Heart right ventricle (tissue), 16 donors: ENCODE data around the gene CCDC197. TPM values are rescaled to one million over a fixed set of nuclear protein-coding genes. Genes with fewer than 3 reads are reported as not detected.

ENCODE experiments used
- ATAC-seq, 8 donors: fragments of 200-7000 bp; cut with Tn5 transposase; one replicate each; pipeline ENCODE4 v1.9.1; 2020; ENCODE audit warnings: mild to moderate bottlenecking in 8 of 8, moderate library complexity in 8 of 8, moderate number of reproducible peaks in 1 of 8
- DNase-seq, 2 donors: peaks; one replicate each; pipeline ENCODE4 v3.0.0-alpha.2; 2020
- H3K27ac ChIP-seq, 10 donors: fragments of 200-600 bp; sonication (generic) in 2 of 10; one replicate each; pipeline versions ENCODE4 v1.5.0 to v1.8.0; 2020 to 2022; ENCODE audit warnings: mild to moderate bottlenecking in 3 of 10
- H3K27me3 ChIP-seq, 7 donors: fragments of 200-600 bp; one replicate each; pipeline ENCODE4 v1.8.0; 2021 to 2022; ENCODE audit warnings: mild to moderate bottlenecking in 2 of 7
- H3K36me3 ChIP-seq, 9 donors: fragments of 200-600 bp; sonication (generic) in 1 of 9; one replicate each; pipeline versions ENCODE4 v1.5.0 to v1.8.0; 2020 to 2022; ENCODE audit warnings: mild to moderate bottlenecking in 2 of 9
- H3K4me1 ChIP-seq, 9 donors: fragments of 200-600 bp; sonication (generic) in 1 of 9; one replicate each; pipeline versions ENCODE4 v1.5.0 to v1.8.0; 2020 to 2022; ENCODE audit warnings: mild to moderate bottlenecking in 4 of 9
- H3K4me3 ChIP-seq, 10 donors: fragments of 200-600 bp; sonication (generic) in 2 of 10; one replicate each; pipeline versions ENCODE4 v1.5.0 to v1.8.0; 2020 to 2022; ENCODE audit warnings: mild to moderate bottlenecking in 7 of 10, moderate library complexity in 2 of 10
- H3K9me3 ChIP-seq, 11 donors: fragments of 200-600 bp in 10 of 11; sonication (generic) in 2 of 11; one replicate each; pipeline versions ENCODE4 v1.5.0 to v1.8.0; 2013 to 2022; ENCODE audit warnings: mild to moderate bottlenecking in 2 of 11, control low read depth in 1 of 11, moderate library complexity in 1 of 11
- CTCF ChIP-seq, 9 donors: fragments of 200-600 bp; sonication (generic) in 2 of 9; IDR thresholded peaks; one replicate each; pipeline versions ENCODE4 v1.5.0 to v1.8.0; 2021 to 2022; ENCODE audit warnings: antibody characterized with exemption in 9 of 9, mild to moderate bottlenecking in 5 of 9, moderate library complexity in 1 of 9
- WGBS, 2 donors: extraction: QIAGEN DNeasy Blood & Tissue Kit; methylation state at CpG; one replicate each; pipeline ENCODE4 v1.1.7; 2013; ENCODE audit warnings: inconsistent platforms in 1 of 2; 5-methylcytosine and 5-hydroxymethylcytosine counted together
- intact Hi-C, 10 donors: fragments of 100-400 bp; cut with DNase I; formaldehyde crosslinking; loops; one replicate each; pipeline versions ENCODE4 v1.11.1 to v1.14.2; 2022
- polyA plus RNA-seq, 2 donors: library from polyadenylated mRNA; stranded (reverse); fragments of 200-250 nt; gene quantifications; one replicate each; pipeline ENCODE4 v1.2.3, GENCODE V29; 2013
- total RNA-seq, 10 donors: library from RNA; stranded (reverse); fragmentation: NEBNext Ultra II Directional in 3 of 10; extraction: Animal tissue kit (Norgen Biotek cat#: 25700) in 3 of 10; gene quantifications; one replicate each; pipeline versions ENCODE4 v1.2.1 to v1.2.4, GENCODE V29; 2021 to 2023
- donor health status: Arrhythmogenic right ventricular cardiomyopathy.
- donor health status: ischemic (EF 13 %, LVEDD 7.1; RV severe dilation, severe dysfunction).
- donor health status: healthy with polysubstance abuse.
- donor health status: DM: no; HTN: yes; CAD: no.
- donor health status: DM: no; HTN: no; CAD: no.
- donor health status: ischemic (EF 25% LVEDD 6.9; RV normal size, moderate dysfunction).
- donor health status: ischemic (EF 25% LVEDD 5.7; RV mildly dilated, moderate dysfunction).
- donor health status: healthy.
- donor health status: DM: yes; HTN: yes; CAD: no.
- donor health status: Ischemic cardiomyopathy.
- donor health status: ischemic (EF 35%, LVEDD 5.7; RV mildly dilated, moderate dysfunction).
- donor health status: nonischemic (EF 11% LVEDD 7.7; RV severe dilation, severe dysfunction).
- donor health status: DM: yes; HTN: yes; CAD: no.
- donor health status: PGD.
- donor health status: ischemic (EF 29% LVEDD 5.4; RV normal size, mild dysfunction).
- donor health status: nonischemic (EF 23%, LVEDD 6.1; RV moderate dilation, normal function).

The CCDC197 gene
- total and polyA plus RNA-seq, 12 donors = 0.40 to 1.6 (median 0.86) TPM; not detected in 2

GRCh38 chr14:93991649-93992048 is 5.5 kb upstream of the CCDC197 start:
- Histone ChIP-seq H3K4me3 (no peak overlapping the region), H3K4me1 (peaks cover 5 to 32% (median 26%) of the 10 kb centered on the region in 9 donors), H3K27ac (no peak overlapping the region), H3K36me3 (no peaks in the 10 kb centered on the region), H3K9me3 (no peaks in the 10 kb centered on the region), H3K27me3 (peaks cover 0 to 11% (median 0%) of the 10 kb centered on the region in 7 donors)
- no peak for TF ChIP-seq CTCF (IDR thresholded peaks at IDR 0.05)
- 86 to 95% methylated on average over 4 of the region's 4 CpGs for WGBS, 2 donors
- DNase-seq = no peak
- intact Hi-C loops = no loop called here
- no peak for ATAC-seq

DNA sequence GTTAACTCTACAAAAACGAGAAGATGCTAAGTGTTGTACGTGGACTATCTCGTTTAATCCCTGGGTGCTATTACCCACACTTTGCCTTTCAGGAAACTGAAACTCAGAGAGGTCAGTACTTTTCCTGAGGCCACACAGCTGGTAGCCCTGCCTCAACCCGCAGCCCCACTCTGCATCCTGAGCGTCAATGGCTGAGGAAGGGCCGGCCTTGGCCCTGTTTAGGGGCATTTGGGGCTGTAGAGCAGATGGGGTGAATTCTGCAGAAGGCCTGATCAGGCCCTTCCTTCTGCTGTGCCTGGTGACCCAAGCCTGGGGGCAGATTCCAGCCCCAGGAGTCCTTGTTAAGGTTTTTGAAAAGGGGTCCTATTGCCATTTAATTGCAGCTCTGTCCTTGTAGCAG is 3.7 kb upstream of the CCDC197 start:
- H3K4me3 ChIP-seq = no peak overlapping the region
- WGBS, 2 donors = 71 to 85% methylated on average over 6 of the region's 6 CpGs
- ATAC-seq (no peak), DNase-seq (no peak)
- H3K4me1 ChIP-seq = peaks cover 8 to 33% (median 22%) of the 10 kb centered on the region in 9 donors
- H3K9me3 ChIP-seq = no peaks in the 10 kb centered on the region
- no peaks in the 10 kb centered on the region for H3K36me3 ChIP-seq
- peaks cover 0 to 12% (median 0%) of the 10 kb centered on the region in 7 donors for H3K27me3 ChIP-seq
- H3K27ac ChIP-seq = peak overlapping the region in 1 of 10 donors; percentile 52
- intact Hi-C loops = no loop called here
- TF ChIP-seq CTCF (IDR thresholded peaks at IDR 0.05) = no peak

GRCh38 chr14:93994919-93995682 is 2.0 kb upstream of the CCDC197 start:
- H3K27me3 ChIP-seq = peaks cover 0 to 12% (median 0%) of the 10 kb centered on the region in 7 donors
- WGBS, 2 donors = 45 to 54% methylated on average over 13 of the region's 13 CpGs
- peak; percentile 46 to 59 for DNase-seq
- H3K27ac ChIP-seq = peak overlapping the region in 6 of 10 donors; percentile 53 to 72 (median 60)
- H3K9me3 ChIP-seq = no peaks in the 10 kb centered on the region
- peaks cover 9 to 43% (median 27%) of the 10 kb centered on the region in 9 donors for H3K4me1 ChIP-seq
- H3K4me3 ChIP-seq = no peak overlapping the region
- intact Hi-C loops = no loop called here
- no peak for TF ChIP-seq CTCF (IDR thresholded peaks at IDR 0.05)
- peak in 7 of 8 donors; percentile 39 to 92 (median 73) for ATAC-seq
- H3K36me3 ChIP-seq = no peaks in the 10 kb centered on the region

GRCh38 chr14:93996130-93996695 is 888 bp upstream of the CCDC197 start:
- H3K9me3 ChIP-seq = no peaks in the 10 kb centered on the region
- intact Hi-C loops = no loop called here
- DNase-seq (no peak), ATAC-seq (peak in 2 of 8 donors; percentile 7 to 13)
- peaks cover 9 to 46% (median 28%) of the 10 kb centered on the region in 9 donors for H3K4me1 ChIP-seq
- no peak for TF ChIP-seq CTCF (IDR thresholded peaks at IDR 0.05)
- peaks cover 0 to 16% (median 0%) of the 10 kb centered on the region in 7 donors for H3K27me3 ChIP-seq
- peak overlapping the region in 4 of 10 donors; percentile 53 to 72 (median 58) for H3K27ac ChIP-seq
- H3K4me3 ChIP-seq = no peak overlapping the region
- no peaks in the 10 kb centered on the region for H3K36me3 ChIP-seq
- 47 to 75% methylated on average over 8 of the region's 8 CpGs for WGBS, 2 donors
